HG02759 (cell line): ENCODE measurements around the gene IFI16.

Source experiments
- ATAC-seq: cut with Tn5 transposase; IDR thresholded peaks from one replicate; pipeline ENCODE4 v1.9.1; 2021; ENCODE audit warnings: mild to moderate bottlenecking, moderate library complexity; ENCODE audit not compliant: unreplicated experiment

The IFI16 gene

GRCh38 chr1:159056069-159056698, 46.5 kb downstream of the IFI16 start:
- ATAC-seq, result no peak

GRCh38 chr1:159058751-159059150, 49.0 kb downstream of the IFI16 start:
- no peak for ATAC-seq

- no peak for ATAC-seq
These were observed 55.4 kb downstream of the IFI16 start for GRCh38 chr1:159065106-159065505.

GRCh38 chr1:159066108-159066507, 56.4 kb downstream of the IFI16 start:
- no peak for ATAC-seq

GRCh38 chr1:159067699-159068621, 58.3 kb downstream of the IFI16 start:
- ATAC-seq, result peak; percentile 89

GRCh38 chr1:159068886-159069285, 59.2 kb downstream of the IFI16 start:
- no peak for ATAC-seq

GRCh38 chr1:159071970-159072582, 62.4 kb downstream of the IFI16 start:
- no peak for ATAC-seq

GRCh38 chr1:159076438-159077119, 66.9 kb downstream of the IFI16 start, which contains the start of gene AIM2:
Gene AIM2 (minus strand): TSS chr1:159076766. CDS start chr1:159073499, 3,267 bp downstream.
- peak; percentile 87 for ATAC-seq

GRCh38 chr1:159077120-159077961, 67.6 kb downstream of the IFI16 start:
- peak; percentile 74 for ATAC-seq

- ATAC-seq, result no peak
These were observed 69.8 kb downstream of the IFI16 start for GRCh38 chr1:159079525-159079924.

- no peak for ATAC-seq
These were observed 71.9 kb downstream of the IFI16 start for GRCh38 chr1:159081626-159082025.

- no peak for ATAC-seq
These were observed 73.3 kb downstream of the IFI16 start for GRCh38 chr1:159083013-159083412.

GRCh38 chr1:159084152-159084551, 74.4 kb downstream of the IFI16 start:
- ATAC-seq, result no peak

- ATAC-seq, result no peak
These were observed 75.2 kb downstream of the IFI16 start for GRCh38 chr1:159084867-159085266.

- ATAC-seq, result no peak
These were observed 78.3 kb downstream of the IFI16 start for GRCh38 chr1:159088050-159088449.

- ATAC-seq, result no peak
These were observed 79.0 kb downstream of the IFI16 start for GRCh38 chr1:159088546-159089183.

GRCh38 chr1:159089184-159089791, 79.6 kb downstream of the IFI16 start:
- ATAC-seq, result no peak

GRCh38 chr1:159090286-159091179, 80.8 kb downstream of the IFI16 start:
- no peak for ATAC-seq
